HL-60 (cell line): ENCODE results near the gene DTNBP1.

Experiments
- DNase-seq, 2 experiments: peaks; one replicate each; pipeline ENCODE4 v3.0.0-alpha.2; 2010 to 2020; ENCODE audit warnings: low read depth in 1 of 2, low spot score in 1 of 2
- H3K27ac ChIP-seq: fragments of 250-450 bp; sonication (Bioruptor Pico); replicated peaks from 2 replicates; pipeline ENCODE4 v1.5.1; 2020; ENCODE audit warnings: mild to moderate bottlenecking, moderate library complexity
- H3K27me3 ChIP-seq: fragments of 250-450 bp; sonication (Bioruptor Pico); 2 replicates; pipeline ENCODE4 v1.5.1; 2021; ENCODE audit warnings: mild to moderate bottlenecking, moderate library complexity; ENCODE audit not compliant: insufficient read depth, poor library complexity, severe bottlenecking
- H3K4me3 ChIP-seq: replicated peaks from 2 replicates; pipeline ENCODE4 v1.5.1; 2011; ENCODE audit warnings: mild to moderate bottlenecking, control low read depth, low read length; ENCODE audit not compliant: insufficient read depth
- GABPA ChIP-seq: IDR thresholded peaks from 2 replicates; pipeline ENCODE4 v1.6.1; 2012; ENCODE audit warnings: low read depth
- POLR2AphosphoS5 ChIP-seq: IDR thresholded peaks from 2 replicates; pipeline ENCODE4 v1.6.1; 2012; ENCODE audit warnings: low read depth
- SPI1 ChIP-seq: IDR thresholded peaks from 2 replicates; pipeline ENCODE4 v1.6.1; 2012; ENCODE audit warnings: low read depth, mild to moderate bottlenecking, borderline replicate concordance
- TF ChIP-seq, protein P1 (sequence below): IDR thresholded peaks from 2 replicates; pipeline ENCODE4 v1.6.1; 2012; ENCODE audit warnings: low read depth; ENCODE audit not compliant: insufficient replicate concordance
- TF ChIP-seq, protein P2 (sequence below): IDR thresholded peaks from one replicate; pipeline ENCODE4 v1.5.1; 2011; ENCODE audit warnings: low read length, control low read depth, inconsistent platforms; ENCODE audit not compliant: insufficient read depth

The DTNBP1 gene

DNA sequence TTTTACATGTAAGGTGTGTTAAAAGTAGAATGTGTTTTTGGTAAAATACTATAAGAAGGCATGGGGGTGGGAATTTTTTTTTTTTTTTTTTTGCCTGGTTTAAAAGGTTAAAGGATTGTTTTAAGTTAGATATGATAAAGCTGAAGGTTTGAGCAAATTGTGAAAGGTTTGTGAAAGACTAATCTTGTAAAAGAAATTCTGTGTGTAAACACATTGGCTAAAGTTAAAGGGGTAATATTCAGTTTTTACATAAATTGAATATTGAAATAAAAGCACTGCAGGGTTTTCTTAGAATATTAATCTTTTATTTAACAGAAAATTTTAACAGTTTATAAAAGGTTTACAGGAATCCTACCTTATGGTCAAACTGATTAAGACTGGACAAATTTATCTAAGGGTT is 105.7 kb downstream of the DTNBP1 start:
- H3K27me3 ChIP-seq, result no peaks in the 10 kb centered on the region
- H3K4me3 ChIP-seq, result no peak overlapping the region
- DNase-seq, result no peak
- H3K27ac ChIP-seq, result no peak overlapping the region
- TF ChIP-seq, protein P1, sequence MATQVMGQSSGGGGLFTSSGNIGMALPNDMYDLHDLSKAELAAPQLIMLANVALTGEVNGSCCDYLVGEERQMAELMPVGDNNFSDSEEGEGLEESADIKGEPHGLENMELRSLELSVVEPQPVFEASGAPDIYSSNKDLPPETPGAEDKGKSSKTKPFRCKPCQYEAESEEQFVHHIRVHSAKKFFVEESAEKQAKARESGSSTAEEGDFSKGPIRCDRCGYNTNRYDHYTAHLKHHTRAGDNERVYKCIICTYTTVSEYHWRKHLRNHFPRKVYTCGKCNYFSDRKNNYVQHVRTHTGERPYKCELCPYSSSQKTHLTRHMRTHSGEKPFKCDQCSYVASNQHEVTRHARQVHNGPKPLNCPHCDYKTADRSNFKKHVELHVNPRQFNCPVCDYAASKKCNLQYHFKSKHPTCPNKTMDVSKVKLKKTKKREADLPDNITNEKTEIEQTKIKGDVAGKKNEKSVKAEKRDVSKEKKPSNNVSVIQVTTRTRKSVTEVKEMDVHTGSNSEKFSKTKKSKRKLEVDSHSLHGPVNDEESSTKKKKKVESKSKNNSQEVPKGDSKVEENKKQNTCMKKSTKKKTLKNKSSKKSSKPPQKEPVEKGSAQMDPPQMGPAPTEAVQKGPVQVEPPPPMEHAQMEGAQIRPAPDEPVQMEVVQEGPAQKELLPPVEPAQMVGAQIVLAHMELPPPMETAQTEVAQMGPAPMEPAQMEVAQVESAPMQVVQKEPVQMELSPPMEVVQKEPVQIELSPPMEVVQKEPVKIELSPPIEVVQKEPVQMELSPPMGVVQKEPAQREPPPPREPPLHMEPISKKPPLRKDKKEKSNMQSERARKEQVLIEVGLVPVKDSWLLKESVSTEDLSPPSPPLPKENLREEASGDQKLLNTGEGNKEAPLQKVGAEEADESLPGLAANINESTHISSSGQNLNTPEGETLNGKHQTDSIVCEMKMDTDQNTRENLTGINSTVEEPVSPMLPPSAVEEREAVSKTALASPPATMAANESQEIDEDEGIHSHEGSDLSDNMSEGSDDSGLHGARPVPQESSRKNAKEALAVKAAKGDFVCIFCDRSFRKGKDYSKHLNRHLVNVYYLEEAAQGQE, result no peak
- no peak for TF ChIP-seq POLR2AphosphoS5
- TF ChIP-seq SPI1, result no peak
- TF ChIP-seq, protein P2, sequence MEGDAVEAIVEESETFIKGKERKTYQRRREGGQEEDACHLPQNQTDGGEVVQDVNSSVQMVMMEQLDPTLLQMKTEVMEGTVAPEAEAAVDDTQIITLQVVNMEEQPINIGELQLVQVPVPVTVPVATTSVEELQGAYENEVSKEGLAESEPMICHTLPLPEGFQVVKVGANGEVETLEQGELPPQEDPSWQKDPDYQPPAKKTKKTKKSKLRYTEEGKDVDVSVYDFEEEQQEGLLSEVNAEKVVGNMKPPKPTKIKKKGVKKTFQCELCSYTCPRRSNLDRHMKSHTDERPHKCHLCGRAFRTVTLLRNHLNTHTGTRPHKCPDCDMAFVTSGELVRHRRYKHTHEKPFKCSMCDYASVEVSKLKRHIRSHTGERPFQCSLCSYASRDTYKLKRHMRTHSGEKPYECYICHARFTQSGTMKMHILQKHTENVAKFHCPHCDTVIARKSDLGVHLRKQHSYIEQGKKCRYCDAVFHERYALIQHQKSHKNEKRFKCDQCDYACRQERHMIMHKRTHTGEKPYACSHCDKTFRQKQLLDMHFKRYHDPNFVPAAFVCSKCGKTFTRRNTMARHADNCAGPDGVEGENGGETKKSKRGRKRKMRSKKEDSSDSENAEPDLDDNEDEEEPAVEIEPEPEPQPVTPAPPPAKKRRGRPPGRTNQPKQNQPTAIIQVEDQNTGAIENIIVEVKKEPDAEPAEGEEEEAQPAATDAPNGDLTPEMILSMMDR, result no peak
- TF ChIP-seq GABPA, result no peak

DNA sequence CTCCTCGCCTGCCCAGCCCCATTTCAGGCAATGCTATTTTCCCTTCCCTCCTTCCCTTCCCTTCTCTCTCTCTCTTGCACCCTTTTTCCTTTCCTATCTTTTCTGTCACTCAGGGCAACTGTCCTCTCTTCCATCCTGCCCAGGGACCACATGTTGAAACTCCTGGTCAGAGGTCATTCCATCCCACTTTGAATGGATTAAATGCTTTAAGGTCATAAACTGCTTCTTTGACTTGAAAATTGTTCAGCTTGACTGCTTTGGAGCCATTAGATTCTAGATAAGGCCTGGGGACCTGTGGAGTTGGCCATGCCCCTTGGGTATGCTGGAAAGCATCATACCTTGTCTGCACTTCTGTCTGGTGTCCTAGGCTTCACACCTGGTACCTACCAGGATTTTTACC is 106.1 kb downstream of the DTNBP1 start:
- Histone ChIP-seq H3K27ac (no peak overlapping the region), H3K27me3 (no peaks in the 10 kb centered on the region), H3K4me3 (no peak overlapping the region)
- TF ChIP-seq, protein P1, result no peak
- no peak for DNase-seq

DNA sequence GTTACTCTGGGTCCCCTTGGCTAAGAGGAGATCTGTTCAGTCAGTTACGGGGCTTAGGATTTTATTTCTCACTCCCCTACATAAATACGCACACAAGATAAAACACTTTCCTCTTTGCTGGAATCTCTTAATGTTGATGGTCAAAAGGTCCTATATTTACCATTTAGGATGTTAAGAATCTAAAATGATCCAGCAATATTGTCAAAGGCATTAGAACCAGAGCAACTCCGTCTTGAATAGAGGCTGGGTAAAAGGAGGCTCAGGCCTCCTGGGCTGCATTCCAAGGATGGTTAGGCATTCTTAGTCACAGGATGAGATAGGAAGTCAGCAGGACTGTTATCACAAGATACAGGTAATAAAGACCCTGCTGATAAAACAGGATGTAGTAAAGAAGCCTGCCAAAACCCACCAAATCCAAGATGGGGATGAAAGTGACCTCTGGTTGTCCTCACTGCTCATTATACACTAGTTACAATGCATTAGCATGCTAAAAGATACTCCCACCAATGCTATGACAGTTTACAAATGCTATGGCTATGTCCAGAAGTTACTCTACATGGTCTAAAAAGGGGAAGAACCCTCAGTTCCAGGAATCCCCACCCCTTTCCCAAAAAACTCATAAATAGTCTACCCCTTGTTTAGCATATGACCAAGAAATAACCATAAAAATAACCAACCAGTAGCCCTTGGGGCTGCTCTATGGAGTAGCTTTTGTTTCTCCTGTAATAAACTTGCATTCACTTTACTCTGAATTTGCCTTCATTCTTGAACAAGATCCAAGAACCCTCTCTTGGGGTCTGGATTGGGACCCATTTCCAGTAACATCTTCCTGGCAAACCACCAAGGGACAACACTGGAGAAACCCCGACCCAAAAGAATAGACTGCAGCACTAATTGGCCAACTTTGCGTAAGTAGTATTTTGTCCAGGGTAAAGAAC is 107.5 kb downstream of the DTNBP1 start:
- no peak for DNase-seq
- no peak overlapping the region for H3K27ac ChIP-seq
- TF ChIP-seq SPI1 (no peak), POLR2AphosphoS5 (no peak), GABPA (no peak)
- TF ChIP-seq, protein P2, result no peak
- TF ChIP-seq, protein P1, result no peak
- H3K27me3 ChIP-seq, result no peaks in the 10 kb centered on the region
- H3K4me3 ChIP-seq, result no peak overlapping the region
